Neural progenitor cell (in vitro differentiated cells): ENCODE measurements around the gene CAPS2. TPM values are rescaled to one million over a fixed set of nuclear protein-coding genes. Genes with fewer than 3 reads are reported as not detected.
"Not testable (repeated sequence)": the region's sequence is repeated elsewhere in the genome, so short reads cannot be mapped to it uniquely, and the experiment has no call there.

Experiments used
- DNase-seq: peaks from one replicate; pipeline ENCODE4 v3.0.0-alpha.2; 2016; ENCODE audit warnings: low spot score
- H2AFZ ChIP-seq: fragments of 200-600 bp; sonication (generic); replicated peaks from 2 replicates; pipeline ENCODE4 v1.6.1; 2016; ENCODE audit warnings: antibody characterized with exemption
- H3F3A ChIP-seq: fragments of 200-600 bp; sonication (generic); 2 replicates; pipeline ENCODE4 v1.6.1; 2016; ENCODE audit warnings: antibody characterized with exemption, low read depth
- H3K27ac ChIP-seq: fragments of 200-600 bp; sonication (generic); 2 replicates; pipeline ENCODE4 v1.5.1; 2016; ENCODE audit warnings: mild to moderate bottlenecking
- H3K27me3 ChIP-seq: fragments of 200-600 bp; sonication (generic); 2 replicates; pipeline ENCODE4 v1.6.1; 2016; ENCODE audit warnings: mild to moderate bottlenecking, moderate library complexity
- H3K36me3 ChIP-seq: fragments of 200-600 bp; sonication (generic); 2 replicates; pipeline ENCODE4 v1.5.1; 2016
- H3K4me1 ChIP-seq: fragments of 200-600 bp; sonication (generic); 2 replicates; pipeline ENCODE4 v1.6.1; 2016; ENCODE audit warnings: mixed run types
- H3K4me2 ChIP-seq: fragments of 200-600 bp; sonication (generic); 2 replicates; pipeline ENCODE4 v1.6.1; 2016
- H3K4me3 ChIP-seq: fragments of 200-600 bp; sonication (generic); 2 replicates; pipeline ENCODE4 v1.5.1; 2016
- H3K79me2 ChIP-seq: fragments of 200-600 bp; sonication (generic); 2 replicates; pipeline ENCODE4 v1.6.1; 2016; ENCODE audit warnings: low read depth
- H3K9ac ChIP-seq: fragments of 200-600 bp; sonication (generic); 2 replicates; pipeline ENCODE4 v1.6.1; 2016
- H3K9me3 ChIP-seq: fragments of 200-600 bp; sonication (generic); 2 replicates; pipeline ENCODE4 v1.5.1; 2016; ENCODE audit warnings: low read depth
- H4K20me1 ChIP-seq: fragments of 200-600 bp; sonication (generic); 2 replicates; pipeline ENCODE4 v1.6.1; 2016; ENCODE audit warnings: low read depth
- H3K27ac Mint-ChIP-seq: 3 replicates; pipeline ENCODE4 v1.8.0; 2021; ENCODE audit warnings: mixed read lengths
- H3K27me3 Mint-ChIP-seq: 2 replicates; pipeline ENCODE4 v1.8.0; 2022; ENCODE audit warnings: low read depth, mild to moderate bottlenecking, inconsistent platforms, moderate library complexity, mixed read lengths; ENCODE audit not compliant: insufficient read depth
- H3K36me3 Mint-ChIP-seq: 3 replicates; pipeline ENCODE4 v1.8.0; 2021; ENCODE audit warnings: mixed read lengths
- H3K4me1 Mint-ChIP-seq: 3 replicates; pipeline ENCODE4 v1.8.0; 2021; ENCODE audit warnings: mixed read lengths
- H3K4me3 Mint-ChIP-seq: 3 replicates; pipeline ENCODE4 v1.8.0; 2021; ENCODE audit warnings: mild to moderate bottlenecking, moderate library complexity, mixed read lengths
- H3K9me3 Mint-ChIP-seq: 3 replicates; pipeline ENCODE4 v1.8.0; 2020; ENCODE audit warnings: mixed read lengths
- EZH2 ChIP-seq: fragments of 200-600 bp; sonication (generic); IDR thresholded peaks from 2 replicates; pipeline ENCODE4 v1.6.1; 2017; ENCODE audit warnings: antibody characterized with exemption, mild to moderate bottlenecking, moderate library complexity
- EZH2phosphoT487 ChIP-seq: fragments of 200-600 bp; sonication (generic); IDR thresholded peaks from 2 replicates; pipeline ENCODE4 v1.6.1; 2017; ENCODE audit warnings: antibody characterized with exemption
- total RNA-seq: library from RNA; depleted of rRNA; stranded (reverse); fragments of >200 nt; gene quantifications from 2 replicates; pipeline ENCODE4 v1.2.3, GENCODE V29; 2015; ENCODE audit warnings: low replicate concordance
- TF ChIP-seq, protein P1 (sequence below): fragments of 200-600 bp; sonication (generic); IDR thresholded peaks from 2 replicates; pipeline ENCODE4 v1.5.1; 2017; ENCODE audit warnings: antibody characterized with exemption, mild to moderate bottlenecking

Gene CAPS2
- total RNA-seq, 1 donor from 2014 or later, result 20.1 TPM

DNA sequence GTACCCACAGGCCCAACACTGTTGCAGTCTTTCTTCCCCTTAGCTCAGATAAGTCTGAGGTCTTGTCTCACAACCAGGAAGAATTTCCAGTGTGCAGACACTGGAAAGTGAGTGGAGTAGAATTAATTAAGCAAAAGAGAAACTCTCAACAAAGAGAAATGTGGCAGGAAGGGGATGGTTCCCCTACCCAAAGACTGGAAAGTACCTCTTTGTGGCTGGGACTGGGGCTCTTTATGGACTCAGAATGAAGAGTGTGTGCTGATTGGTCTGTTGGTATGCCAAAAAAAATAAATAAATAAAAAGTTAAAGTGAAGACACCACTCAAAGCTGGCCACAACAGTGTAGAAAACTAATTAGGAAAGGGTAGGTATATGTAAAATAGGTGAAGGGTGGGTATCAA, 30.8 kb upstream of the CAPS2 start:
- H4K20me1 ChIP-seq, result no peaks in the 10 kb centered on the region
- no peak overlapping the region for H3K9ac ChIP-seq
- H3F3A ChIP-seq, result no peaks in the 10 kb centered on the region
- H3K4me3 Mint-ChIP-seq, result no peak overlapping the region
- no peaks in the 10 kb centered on the region for H3K4me1 Mint-ChIP-seq
- no peaks in the 10 kb centered on the region for H3K9me3 Mint-ChIP-seq
- H3K79me2 ChIP-seq, result no peaks in the 10 kb centered on the region
- H3K4me3 ChIP-seq, result no peak overlapping the region
- H2AFZ ChIP-seq, result no peak overlapping the region
- H3K27ac ChIP-seq, result no peak overlapping the region
- TF ChIP-seq, protein P1, sequence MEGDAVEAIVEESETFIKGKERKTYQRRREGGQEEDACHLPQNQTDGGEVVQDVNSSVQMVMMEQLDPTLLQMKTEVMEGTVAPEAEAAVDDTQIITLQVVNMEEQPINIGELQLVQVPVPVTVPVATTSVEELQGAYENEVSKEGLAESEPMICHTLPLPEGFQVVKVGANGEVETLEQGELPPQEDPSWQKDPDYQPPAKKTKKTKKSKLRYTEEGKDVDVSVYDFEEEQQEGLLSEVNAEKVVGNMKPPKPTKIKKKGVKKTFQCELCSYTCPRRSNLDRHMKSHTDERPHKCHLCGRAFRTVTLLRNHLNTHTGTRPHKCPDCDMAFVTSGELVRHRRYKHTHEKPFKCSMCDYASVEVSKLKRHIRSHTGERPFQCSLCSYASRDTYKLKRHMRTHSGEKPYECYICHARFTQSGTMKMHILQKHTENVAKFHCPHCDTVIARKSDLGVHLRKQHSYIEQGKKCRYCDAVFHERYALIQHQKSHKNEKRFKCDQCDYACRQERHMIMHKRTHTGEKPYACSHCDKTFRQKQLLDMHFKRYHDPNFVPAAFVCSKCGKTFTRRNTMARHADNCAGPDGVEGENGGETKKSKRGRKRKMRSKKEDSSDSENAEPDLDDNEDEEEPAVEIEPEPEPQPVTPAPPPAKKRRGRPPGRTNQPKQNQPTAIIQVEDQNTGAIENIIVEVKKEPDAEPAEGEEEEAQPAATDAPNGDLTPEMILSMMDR, result no peak
- no peak for TF ChIP-seq EZH2phosphoT487
- TF ChIP-seq EZH2, result no peak
- no peaks in the 10 kb centered on the region for H3K36me3 ChIP-seq
- no peak overlapping the region for H3K4me2 ChIP-seq
- H3K9me3 ChIP-seq, result no peaks in the 10 kb centered on the region
- no peak overlapping the region for H3K27ac Mint-ChIP-seq
- DNase-seq, result no peak
- H3K27me3 Mint-ChIP-seq, result peaks cover 2% of the 10 kb centered on the region
- peaks cover 9% of the 10 kb centered on the region for H3K4me1 ChIP-seq
- no peaks in the 10 kb centered on the region for H3K36me3 Mint-ChIP-seq
- no peaks in the 10 kb centered on the region for H3K27me3 ChIP-seq

DNA sequence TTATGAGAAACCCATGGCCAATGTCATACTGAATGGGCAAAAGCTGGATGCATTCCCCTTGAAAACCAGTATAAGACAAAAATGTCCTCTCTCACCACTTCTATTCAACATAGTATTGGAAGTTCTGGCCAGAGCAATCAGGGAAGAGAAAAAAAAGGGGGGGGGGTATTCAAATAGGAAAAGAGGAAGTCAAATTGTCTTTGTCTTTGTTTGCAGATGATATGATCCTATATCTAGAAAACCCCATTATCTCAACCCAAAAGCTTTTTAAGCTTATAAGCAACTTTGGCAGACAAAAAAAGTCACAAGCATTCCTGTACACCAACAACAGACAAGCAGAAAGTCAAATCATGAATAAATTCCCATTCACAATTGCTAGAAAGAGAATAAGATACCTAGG, 23.9 kb upstream of the CAPS2 start:
- H3K27ac Mint-ChIP-seq, result no peak overlapping the region
- Histone ChIP-seq H3K4me1 (no peaks in the 10 kb centered on the region), H3K36me3 (no peaks in the 10 kb centered on the region), H2AFZ (no peak overlapping the region), H3F3A (no peaks in the 10 kb centered on the region), H3K79me2 (no peaks in the 10 kb centered on the region), H3K9ac (no peak overlapping the region), H3K27me3 (no peaks in the 10 kb centered on the region), H3K9me3 (peaks cover 5% of the 10 kb centered on the region), H3K4me2 (no peak overlapping the region), H4K20me1 (no peaks in the 10 kb centered on the region), H3K27ac (no peak overlapping the region), H3K4me3 (no peak overlapping the region)
- H3K4me3 Mint-ChIP-seq, result no peak overlapping the region
- peaks cover 14% of the 10 kb centered on the region for H3K9me3 Mint-ChIP-seq
- H3K27me3 Mint-ChIP-seq, result no peaks in the 10 kb centered on the region
- H3K36me3 Mint-ChIP-seq, result no peaks in the 10 kb centered on the region
- H3K4me1 Mint-ChIP-seq, result no peaks in the 10 kb centered on the region
- no peak for DNase-seq
- TF ChIP-seq EZH2phosphoT487 (no peak), EZH2 (no peak)
- TF ChIP-seq, protein P1, result no peak

DNA sequence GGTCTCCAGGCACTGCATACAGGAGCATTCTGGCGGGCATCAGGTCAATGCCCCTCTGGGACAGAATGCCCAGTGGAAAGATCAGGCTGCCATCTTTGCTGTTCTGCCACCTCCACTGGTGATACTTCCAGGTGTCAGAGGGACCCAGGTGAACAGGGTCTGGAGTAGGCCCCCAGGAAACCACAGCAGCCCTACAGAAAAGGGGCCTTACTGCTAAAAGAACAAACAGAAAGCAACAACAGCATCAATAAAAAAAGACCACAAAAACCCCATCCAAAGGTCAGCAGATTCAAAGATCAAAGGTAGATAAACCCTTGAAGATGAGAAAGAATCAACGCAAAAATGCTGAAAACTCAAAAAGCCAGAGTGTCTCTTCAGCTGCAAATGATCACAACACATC, 20.3 kb upstream of the CAPS2 start:
- H2AFZ ChIP-seq, result no peak overlapping the region
- Mint-ChIP-seq H3K27ac (no peak overlapping the region), H3K27me3 (no peaks in the 10 kb centered on the region), H3K36me3 (no peaks in the 10 kb centered on the region), H3K4me1 (no peaks in the 10 kb centered on the region), H3K4me3 (no peak overlapping the region), H3K9me3 (peaks cover 14% of the 10 kb centered on the region)
- no peak overlapping the region for H3K27ac ChIP-seq
- no peak overlapping the region for H3K9ac ChIP-seq
- DNase-seq, result no peak
- H3K27me3 ChIP-seq, result no peaks in the 10 kb centered on the region
- H3K79me2 ChIP-seq, result no peaks in the 10 kb centered on the region
- TF ChIP-seq EZH2phosphoT487 (no peak), EZH2 (no peak)
- H3F3A ChIP-seq, result no peaks in the 10 kb centered on the region
- no peak overlapping the region for H3K4me2 ChIP-seq
- H4K20me1 ChIP-seq, result no peaks in the 10 kb centered on the region
- H3K4me3 ChIP-seq, result no peak overlapping the region
- no peaks in the 10 kb centered on the region for H3K36me3 ChIP-seq
- peaks cover 3% of the 10 kb centered on the region for H3K9me3 ChIP-seq
- no peaks in the 10 kb centered on the region for H3K4me1 ChIP-seq

- TF ChIP-seq, protein P1, result no peak
- TF ChIP-seq EZH2phosphoT487 (no peak), EZH2 (no peak)
- H3K9me3 Mint-ChIP-seq, result peaks cover 11% of the 10 kb centered on the region
Observed at GRCh38 chr12:75349946-75350345, 19.8 kb upstream of the CAPS2 start.

DNA sequence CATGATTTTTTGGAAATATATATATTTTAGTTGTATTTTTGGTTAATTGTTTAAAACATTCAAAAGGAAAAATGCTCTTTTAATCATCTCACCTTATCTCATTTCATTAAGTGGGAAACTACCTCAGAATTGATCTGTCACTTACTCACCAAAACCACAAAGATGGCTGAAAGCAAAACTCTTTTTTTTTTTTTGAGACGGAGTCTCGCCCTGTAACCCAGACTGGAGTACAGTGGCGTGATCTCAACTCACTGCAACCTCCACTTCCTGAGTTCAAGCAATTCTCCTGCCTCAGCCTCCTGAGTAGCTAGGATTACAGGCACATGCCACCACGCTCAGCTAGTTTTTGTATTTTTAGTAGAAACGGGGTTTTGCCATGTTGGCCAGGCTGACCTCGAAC, 16.1 kb upstream of the CAPS2 start:
- H3F3A ChIP-seq, H4K20me1 ChIP-seq, H3K9me3 Mint-ChIP-seq, H2AFZ ChIP-seq, H3K4me2 ChIP-seq, DNase-seq, H3K9me3 ChIP-seq, H3K4me3 ChIP-seq, H3K27me3 Mint-ChIP-seq, H3K27ac Mint-ChIP-seq, H3K9ac ChIP-seq, H3K4me1 Mint-ChIP-seq, H3K4me1 ChIP-seq, H3K27ac ChIP-seq, H3K27me3 ChIP-seq, H3K36me3 Mint-ChIP-seq, H3K36me3 ChIP-seq, H3K79me2 ChIP-seq, H3K4me3 Mint-ChIP-seq: not testable (repeated sequence)

More at GRCh38 chr12:75349946-75350345, 19.8 kb upstream of the CAPS2 start:
- Histone ChIP-seq H3K4me3 (no peak overlapping the region), H3K27ac (no peak overlapping the region), H3K9me3 (no peaks in the 10 kb centered on the region), H3F3A (no peaks in the 10 kb centered on the region), H4K20me1 (no peaks in the 10 kb centered on the region), H3K4me2 (no peak overlapping the region), H3K36me3 (no peaks in the 10 kb centered on the region), H3K4me1 (no peaks in the 10 kb centered on the region), H3K9ac (no peak overlapping the region), H2AFZ (no peak overlapping the region), H3K27me3 (no peaks in the 10 kb centered on the region), H3K79me2 (no peaks in the 10 kb centered on the region)
- Mint-ChIP-seq H3K4me1 (no peaks in the 10 kb centered on the region), H3K36me3 (no peaks in the 10 kb centered on the region), H3K27ac (no peak overlapping the region), H3K27me3 (no peaks in the 10 kb centered on the region), H3K4me3 (no peak overlapping the region)
- no peak for DNase-seq
